ENCODE data around the gene ST3GAL3. TPM values are rescaled to one million over a fixed set of nuclear protein-coding genes. Genes with fewer than 3 reads are reported as not detected.

ST3GAL3 gene
- total RNA-seq, 1 donor from 2014 or later = 13.6 TPM

DNA sequence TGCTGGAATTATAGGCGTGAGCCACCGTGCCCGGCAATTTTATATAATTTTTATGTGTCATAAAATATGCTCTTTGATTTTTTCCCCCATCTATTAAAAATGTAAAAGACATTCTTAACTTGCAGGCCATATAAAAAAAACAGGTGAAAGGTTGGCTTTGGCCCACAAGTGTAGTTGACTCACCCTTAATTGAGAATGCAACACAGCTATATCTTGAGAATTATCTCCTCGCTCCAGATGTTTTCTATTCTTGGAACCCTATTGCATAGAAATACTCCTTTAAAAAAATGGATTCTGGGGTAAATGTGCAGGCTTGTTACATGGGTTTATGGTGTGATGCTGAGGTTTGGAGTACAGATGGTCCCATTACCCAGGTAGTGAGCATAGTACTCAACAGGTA lies 112.0 kb downstream of the ST3GAL3 start:
- H3K36me3 Mint-ChIP-seq = peaks cover 50% of the 10 kb centered on the region
- peaks cover 21% of the 10 kb centered on the region for H3K9me3 Mint-ChIP-seq
- DNase-seq (ENCODE audit: low spot score) = no peak
- Histone ChIP-seq H3K4me3 (no peak overlapping the region), H3F3A (ENCODE audit: low read depth) (no peaks in the 10 kb centered on the region), H3K79me2 (ENCODE audit: low read depth) (no peaks in the 10 kb centered on the region), H3K4me1 (no peaks in the 10 kb centered on the region), H3K9ac (no peak overlapping the region), H3K4me2 (no peak overlapping the region), H2AFZ (replicated peaks) (no peak overlapping the region), H3K27ac (no peak overlapping the region), H3K27me3 (no peaks in the 10 kb centered on the region), H4K20me1 (ENCODE audit: low read depth) (peaks cover under 1% of the 10 kb centered on the region), H3K9me3 (ENCODE audit: low read depth) (no peaks in the 10 kb centered on the region), H3K36me3 (no peaks in the 10 kb centered on the region)
- no peak overlapping the region for H3K4me3 Mint-ChIP-seq
- no peak overlapping the region for H3K27ac Mint-ChIP-seq
- no peaks in the 10 kb centered on the region for H3K4me1 Mint-ChIP-seq
- H3K27me3 Mint-ChIP-seq (ENCODE audit: insufficient read depth, low read depth) = peaks cover 3% of the 10 kb centered on the region
- TF ChIP-seq, protein P1, sequence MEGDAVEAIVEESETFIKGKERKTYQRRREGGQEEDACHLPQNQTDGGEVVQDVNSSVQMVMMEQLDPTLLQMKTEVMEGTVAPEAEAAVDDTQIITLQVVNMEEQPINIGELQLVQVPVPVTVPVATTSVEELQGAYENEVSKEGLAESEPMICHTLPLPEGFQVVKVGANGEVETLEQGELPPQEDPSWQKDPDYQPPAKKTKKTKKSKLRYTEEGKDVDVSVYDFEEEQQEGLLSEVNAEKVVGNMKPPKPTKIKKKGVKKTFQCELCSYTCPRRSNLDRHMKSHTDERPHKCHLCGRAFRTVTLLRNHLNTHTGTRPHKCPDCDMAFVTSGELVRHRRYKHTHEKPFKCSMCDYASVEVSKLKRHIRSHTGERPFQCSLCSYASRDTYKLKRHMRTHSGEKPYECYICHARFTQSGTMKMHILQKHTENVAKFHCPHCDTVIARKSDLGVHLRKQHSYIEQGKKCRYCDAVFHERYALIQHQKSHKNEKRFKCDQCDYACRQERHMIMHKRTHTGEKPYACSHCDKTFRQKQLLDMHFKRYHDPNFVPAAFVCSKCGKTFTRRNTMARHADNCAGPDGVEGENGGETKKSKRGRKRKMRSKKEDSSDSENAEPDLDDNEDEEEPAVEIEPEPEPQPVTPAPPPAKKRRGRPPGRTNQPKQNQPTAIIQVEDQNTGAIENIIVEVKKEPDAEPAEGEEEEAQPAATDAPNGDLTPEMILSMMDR (IDR thresholded peaks at IDR 0.05) = no peak
- TF ChIP-seq EZH2phosphoT487 (IDR thresholded peaks at IDR 0.05) = no peak
- no peak for TF ChIP-seq EZH2 (IDR thresholded peaks at IDR 0.05)

DNA sequence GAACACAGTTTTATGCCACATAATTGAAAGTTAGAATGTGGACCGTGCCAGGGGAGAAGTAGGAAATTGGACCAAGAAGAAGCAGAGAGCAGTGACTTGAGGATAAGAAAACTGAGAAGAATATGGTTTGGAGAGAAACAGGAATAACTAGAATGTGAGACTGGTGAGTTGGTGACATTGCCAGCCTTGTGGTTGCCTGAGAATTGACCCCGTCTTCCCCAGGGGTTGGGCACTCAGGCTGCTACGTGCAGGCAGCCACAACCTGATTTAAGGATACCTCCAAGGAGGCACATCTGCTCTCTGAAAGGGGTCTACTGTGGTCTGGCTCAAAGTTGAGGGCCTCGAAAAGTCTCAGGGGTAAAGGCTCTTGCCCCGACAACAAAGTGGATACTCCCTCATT lies 114.1 kb downstream of the ST3GAL3 start:
- DNase-seq (ENCODE audit: low spot score) = no peak
- H3K4me1 Mint-ChIP-seq = no peaks in the 10 kb centered on the region

GRCh38 chr1:43822040-43822690 lies 114.8 kb downstream of the ST3GAL3 start:
- Histone ChIP-seq H3K4me3 (no peak overlapping the region), H3K36me3 (no peaks in the 10 kb centered on the region), H2AFZ (replicated peaks) (no peak overlapping the region), H3K79me2 (ENCODE audit: low read depth) (no peaks in the 10 kb centered on the region), H3F3A (ENCODE audit: low read depth) (no peaks in the 10 kb centered on the region), H3K4me2 (no peak overlapping the region), H3K27me3 (no peaks in the 10 kb centered on the region), H3K27ac (no peak overlapping the region), H3K9me3 (ENCODE audit: low read depth) (no peaks in the 10 kb centered on the region), H3K9ac (no peak overlapping the region), H4K20me1 (ENCODE audit: low read depth) (no peaks in the 10 kb centered on the region), H3K4me1 (no peaks in the 10 kb centered on the region)
- Mint-ChIP-seq H3K27ac (no peak overlapping the region), H3K4me1 (no peaks in the 10 kb centered on the region), H3K36me3 (peaks cover 37% of the 10 kb centered on the region), H3K4me3 (no peak overlapping the region), H3K9me3 (peaks cover 21% of the 10 kb centered on the region), H3K27me3 (ENCODE audit: insufficient read depth, low read depth) (no peaks in the 10 kb centered on the region)
- DNase-seq (ENCODE audit: low spot score) = no peak
- TF ChIP-seq, protein P1 (IDR thresholded peaks at IDR 0.05) = no peak
- no peak for TF ChIP-seq EZH2phosphoT487 (IDR thresholded peaks at IDR 0.05)
- TF ChIP-seq EZH2 (IDR thresholded peaks at IDR 0.05) = no peak

More for the DNA sequence above, 114.1 kb downstream of the ST3GAL3 start:
- Histone ChIP-seq H3K27ac (no peak overlapping the region), H3K27me3 (no peaks in the 10 kb centered on the region), H3K4me3 (no peak overlapping the region), H3K79me2 (ENCODE audit: low read depth) (no peaks in the 10 kb centered on the region), H4K20me1 (ENCODE audit: low read depth) (no peaks in the 10 kb centered on the region), H3K4me2 (no peak overlapping the region), H3K4me1 (no peaks in the 10 kb centered on the region), H3F3A (ENCODE audit: low read depth) (no peaks in the 10 kb centered on the region), H3K36me3 (no peaks in the 10 kb centered on the region), H3K9me3 (ENCODE audit: low read depth) (no peaks in the 10 kb centered on the region), H3K9ac (no peak overlapping the region), H2AFZ (replicated peaks) (no peak overlapping the region)
- H3K9me3 Mint-ChIP-seq = peaks cover 21% of the 10 kb centered on the region
- H3K27ac Mint-ChIP-seq = no peak overlapping the region
- H3K4me3 Mint-ChIP-seq = no peak overlapping the region
- H3K27me3 Mint-ChIP-seq (ENCODE audit: insufficient read depth, low read depth) = no peaks in the 10 kb centered on the region
- peaks cover 38% of the 10 kb centered on the region for H3K36me3 Mint-ChIP-seq
- TF ChIP-seq EZH2phosphoT487 (IDR thresholded peaks at IDR 0.05) (no peak), EZH2 (IDR thresholded peaks at IDR 0.05) (no peak)
- TF ChIP-seq, protein P1 (IDR thresholded peaks at IDR 0.05) = no peak
